Measurements from ENCODE around the gene EGLN1. TPM values are rescaled to one million over a fixed set of nuclear protein-coding genes. Genes with fewer than 3 reads are reported as not detected.

EGLN1 gene
- total and polyA plus RNA-seq, 3 donors from 2014 or later, result 30.5 to 64.5 (median 47.7) TPM

- intact Hi-C loops (cut with DNase I; ENCODE audit: low total_unique reads), result no loop called here
- H3K4me3 ChIP-seq, result no peak overlapping the region
- peaks cover 4% of the 10 kb centered on the region for H3K4me1 ChIP-seq
- no peak for TF ChIP-seq POLR2A (IDR thresholded peaks at IDR 0.05)
- TF ChIP-seq CTCF (IDR thresholded peaks at IDR 0.05), result peak; percentile 64 to 86 (median 77)
- no peaks in the 10 kb centered on the region for H3K9me3 ChIP-seq
- no peaks in the 10 kb centered on the region for H3K36me3 ChIP-seq (ENCODE audit: low read depth, missing control alignments)
- no peaks in the 10 kb centered on the region for H3K27me3 ChIP-seq
- 18 to 21% methylated on average over 4 of the region's 4 CpGs for WGBS, 2 donors
- peak; percentile 44 for DNase-seq
- no peak overlapping the region for H3K27ac ChIP-seq
Measured at GRCh38 chr1:231357831-231358354, 64.2 kb downstream of the EGLN1 start.

- intact Hi-C loops (cut with DNase I; ENCODE audit: low total_unique reads), result no loop called here
- Histone ChIP-seq H3K4me1 (peaks cover 4% of the 10 kb centered on the region), H3K27ac (no peak overlapping the region), H3K4me3 (no peak overlapping the region), H3K36me3 (ENCODE audit: low read depth, missing control alignments) (no peaks in the 10 kb centered on the region), H3K27me3 (no peaks in the 10 kb centered on the region), H3K9me3 (no peaks in the 10 kb centered on the region)
- DNase-seq, result no peak
- 61 to 85% methylated on average over 10 of the region's 10 CpGs for WGBS, 2 donors
- TF ChIP-seq CTCF (IDR thresholded peaks at IDR 0.05) (no peak), POLR2A (IDR thresholded peaks at IDR 0.05) (no peak)
Measured at GRCh38 chr1:231357187-231357772, 64.8 kb downstream of the EGLN1 start.

GRCh38 chr1:231355171-231355570, 66.9 kb downstream of the EGLN1 start:
- Histone ChIP-seq H3K9me3 (no peaks in the 10 kb centered on the region), H3K27ac (no peak overlapping the region), H3K27me3 (no peaks in the 10 kb centered on the region), H3K4me1 (peaks cover 4% of the 10 kb centered on the region), H3K36me3 (ENCODE audit: low read depth, missing control alignments) (no peaks in the 10 kb centered on the region), H3K4me3 (no peak overlapping the region)
- DNase-seq, result no peak
- 73 to 78% methylated on average over 3 of the region's 3 CpGs for WGBS, 2 donors
- intact Hi-C loops (cut with DNase I; ENCODE audit: low total_unique reads), result no loop called here
- TF ChIP-seq POLR2A (IDR thresholded peaks at IDR 0.05), result no peak
- no peak for TF ChIP-seq CTCF (IDR thresholded peaks at IDR 0.05)

- H3K27me3 ChIP-seq, result no peaks in the 10 kb centered on the region
- H3K4me3 ChIP-seq, result no peak overlapping the region
- no peak for TF ChIP-seq POLR2A (IDR thresholded peaks at IDR 0.05)
- TF ChIP-seq CTCF (IDR thresholded peaks at IDR 0.05), result no peak
- H3K4me1 ChIP-seq, result peaks cover 4% of the 10 kb centered on the region
- H3K9me3 ChIP-seq, result no peaks in the 10 kb centered on the region
- no peak overlapping the region for H3K27ac ChIP-seq
- intact Hi-C loops (cut with DNase I; ENCODE audit: low total_unique reads), result no loop called here
- H3K36me3 ChIP-seq (ENCODE audit: low read depth, missing control alignments), result no peaks in the 10 kb centered on the region
- WGBS, 2 donors, result 82% methylated on average over 5 of the region's 5 CpGs
- DNase-seq, result no peak
Measured at GRCh38 chr1:231354330-231355020, 67.6 kb downstream of the EGLN1 start.
